ENCODE results near the gene RASSF4. TPM values are rescaled to one million over a fixed set of nuclear protein-coding genes. Genes with fewer than 3 reads are reported as not detected.

RASSF4 gene
- total RNA-seq, 1 experiment from 2014 or later = 2.8 TPM

GRCh38 chr10:44972874-44973306, 13.3 kb downstream of the RASSF4 start:
- intact Hi-C loops (cut with micrococcal nuclease) = no loop called here
- Histone ChIP-seq H3K4me3 (replicated peaks in 1 of 2; ENCODE audit: low read depth in 1 of 2, low read length in 2 of 2) (no peak overlapping the region), H3K4me2 (ENCODE audit: low read length) (no peak overlapping the region), H4K20me1 (ENCODE audit: insufficient read depth) (no peaks in the 10 kb centered on the region), H3K9me2 (ENCODE audit: insufficient read depth) (no peaks in the 10 kb centered on the region), H3K79me2 (ENCODE audit: insufficient read depth, low read length) (no peaks in the 10 kb centered on the region), H2AFZ (ENCODE audit: low read depth, low read length, poor library complexity, severe bottlenecking) (no peak overlapping the region), H3K9me3 (ENCODE audit: control insufficient read depth in 1 of 2, insufficient read depth in 1 of 2, low read depth in 1 of 2, low read length in 2 of 2) (no peaks in the 10 kb centered on the region), H3K9ac (ENCODE audit: low read length) (no peak overlapping the region), H3K4me1 (ENCODE audit: control insufficient read depth in 1 of 2, insufficient read depth in 2 of 2, low read length in 2 of 2) (peaks cover 17 to 26% of the 10 kb centered on the region in 2 experiments), H3K27me3 (ENCODE audit: insufficient read depth, low read length) (no peaks in the 10 kb centered on the region), H3K27ac (ENCODE audit: low read depth, low read length) (no peak overlapping the region), H3K36me3 (ENCODE audit: control insufficient read depth in 1 of 2, insufficient read depth in 2 of 2, low read length in 2 of 2) (no peaks in the 10 kb centered on the region)
- TF ChIP-seq ZNF274 (IDR thresholded peaks at IDR 0.05; ENCODE audit: low read depth, low read length) = no peak
- no peak for TF ChIP-seq EZH2 (IDR thresholded peaks at IDR 0.05)
- TF ChIP-seq POLR2A (IDR thresholded peaks at IDR 0.05; ENCODE audit: borderline replicate concordance, extremely low read depth, insufficient read depth, insufficient read length) = no peak
- no peak for TF ChIP-seq YY1 (IDR thresholded peaks at IDR 0.05; ENCODE audit: extremely low read depth, insufficient replicate concordance, low read depth, low read length)
- no peak for TF ChIP-seq POLR2AphosphoS5 (IDR thresholded peaks at IDR 0.05; ENCODE audit: low read depth, low read length)
- no peak for TF ChIP-seq CEBPB (IDR thresholded peaks at IDR 0.05; ENCODE audit: low read depth)
- TF ChIP-seq SRF (IDR thresholded peaks at IDR 0.05; ENCODE audit: low read depth) = no peak
- TF ChIP-seq ZFX (IDR thresholded peaks at IDR 0.05) = no peak
- no peak for TF ChIP-seq SP1 (IDR thresholded peaks at IDR 0.05; ENCODE audit: low read depth)
- CTCF ChIA-PET = no interaction called here
- DNase-seq (ENCODE audit: low read depth, low spot score) (no peak), ATAC-seq (no peak)
- RAD21 ChIA-PET (ENCODE audit: low non-redundant PET in 1 of 2, low total read pairs in 2 of 2, uncharacterized antibody in 2 of 2, unreplicated experiment in 2 of 2) = no interaction called here
- POLR2A ChIA-PET = no interaction called here
- no TSS peak for BruUV-seq (replicated peaks)

DNA sequence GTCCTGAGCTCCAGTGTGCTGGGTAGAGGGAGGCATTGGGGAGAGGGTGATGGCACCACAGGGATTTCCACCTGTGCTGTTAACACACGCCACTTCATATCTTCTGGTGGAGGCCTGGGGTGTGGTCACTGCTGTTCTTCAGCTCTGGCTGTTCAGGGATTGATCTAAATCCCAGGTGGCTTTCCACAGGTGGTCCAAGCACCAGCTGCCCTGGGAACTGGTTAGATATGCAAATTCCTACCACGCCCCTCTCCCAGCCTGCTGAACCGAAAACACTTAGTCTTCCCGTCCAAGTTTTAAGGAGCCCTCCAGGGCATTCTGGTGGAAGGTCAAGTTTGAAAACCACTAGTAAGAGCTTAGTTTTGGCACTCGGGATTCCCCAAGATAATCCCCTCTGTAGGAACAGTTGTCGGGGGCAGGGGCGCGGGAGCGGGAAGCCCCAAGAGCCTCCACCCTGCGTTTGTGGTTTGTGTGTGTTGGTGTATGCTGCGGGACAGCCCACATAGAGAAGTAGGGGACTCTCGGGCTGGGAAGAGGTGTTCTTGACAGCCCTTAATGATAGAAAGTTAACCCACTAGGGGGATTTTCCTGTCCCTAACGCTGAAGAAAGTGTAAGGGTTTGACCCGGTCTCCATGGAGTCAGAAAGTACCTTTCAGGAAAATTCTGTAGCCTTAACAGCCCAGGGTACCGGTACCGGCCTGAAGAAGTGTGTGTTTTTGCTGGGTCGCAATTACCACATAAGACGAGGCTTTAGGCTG, 13.9 kb downstream of the RASSF4 start:
- H3K9me2 ChIP-seq (ENCODE audit: insufficient read depth) = no peaks in the 10 kb centered on the region
- H3K79me2 ChIP-seq (ENCODE audit: insufficient read depth, low read length) = no peaks in the 10 kb centered on the region
- ChIA-PET POLR2A (no interaction called here), CTCF (interaction anchor here (1.0 kb wide), 1 partner anchor 41 kb away, joined by 3 read pairs; no protein-coding TSS in a partner anchor), RAD21 (ENCODE audit: low non-redundant PET in 1 of 2, low total read pairs in 2 of 2, uncharacterized antibody in 2 of 2, unreplicated experiment in 2 of 2) (no interaction called here)
- TF ChIP-seq POLR2AphosphoS5 (IDR thresholded peaks at IDR 0.05; ENCODE audit: low read depth, low read length) (no peak), ATF3 (IDR thresholded peaks at IDR 0.05) (no peak), SP1 (IDR thresholded peaks at IDR 0.05; ENCODE audit: low read depth) (no peak)
- TF ChIP-seq, protein P1, sequence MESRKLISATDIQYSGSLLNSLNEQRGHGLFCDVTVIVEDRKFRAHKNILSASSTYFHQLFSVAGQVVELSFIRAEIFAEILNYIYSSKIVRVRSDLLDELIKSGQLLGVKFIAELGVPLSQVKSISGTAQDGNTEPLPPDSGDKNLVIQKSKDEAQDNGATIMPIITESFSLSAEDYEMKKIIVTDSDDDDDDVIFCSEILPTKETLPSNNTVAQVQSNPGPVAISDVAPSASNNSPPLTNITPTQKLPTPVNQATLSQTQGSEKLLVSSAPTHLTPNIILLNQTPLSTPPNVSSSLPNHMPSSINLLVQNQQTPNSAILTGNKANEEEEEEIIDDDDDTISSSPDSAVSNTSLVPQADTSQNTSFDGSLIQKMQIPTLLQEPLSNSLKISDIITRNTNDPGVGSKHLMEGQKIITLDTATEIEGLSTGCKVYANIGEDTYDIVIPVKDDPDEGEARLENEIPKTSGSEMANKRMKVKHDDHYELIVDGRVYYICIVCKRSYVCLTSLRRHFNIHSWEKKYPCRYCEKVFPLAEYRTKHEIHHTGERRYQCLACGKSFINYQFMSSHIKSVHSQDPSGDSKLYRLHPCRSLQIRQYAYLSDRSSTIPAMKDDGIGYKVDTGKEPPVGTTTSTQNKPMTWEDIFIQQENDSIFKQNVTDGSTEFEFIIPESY (IDR thresholded peaks at IDR 0.05; ENCODE audit: extremely low read depth, insufficient replicate concordance, low read length) = no peak
- intact Hi-C loops (cut with micrococcal nuclease) = no loop called here
- no peaks in the 10 kb centered on the region for H4K20me1 ChIP-seq (ENCODE audit: insufficient read depth)
- no peak overlapping the region for H3K4me2 ChIP-seq (ENCODE audit: low read length)
- H2AFZ ChIP-seq (ENCODE audit: low read depth, low read length, poor library complexity, severe bottlenecking) = no peak overlapping the region
- no TSS peak for BruUV-seq (replicated peaks)
- H3K9me3 ChIP-seq (ENCODE audit: control insufficient read depth in 1 of 2, insufficient read depth in 1 of 2, low read depth in 1 of 2, low read length in 2 of 2) = no peaks in the 10 kb centered on the region
- no peak overlapping the region for H3K9ac ChIP-seq (ENCODE audit: low read length)
- H3K4me1 ChIP-seq (ENCODE audit: control insufficient read depth in 1 of 2, insufficient read depth in 2 of 2, low read length in 2 of 2) = peaks cover 23 to 32% of the 10 kb centered on the region in 2 experiments
- no peak for ATAC-seq
- no peak overlapping the region for H3K4me3 ChIP-seq (replicated peaks in 1 of 2; ENCODE audit: low read depth in 1 of 2, low read length in 2 of 2)
- no peaks in the 10 kb centered on the region for H3K36me3 ChIP-seq (ENCODE audit: control insufficient read depth in 1 of 2, insufficient read depth in 2 of 2, low read length in 2 of 2)
- H3K27me3 ChIP-seq (ENCODE audit: insufficient read depth, low read length) = no peaks in the 10 kb centered on the region
- H3K27ac ChIP-seq (ENCODE audit: low read depth, low read length) = no peak overlapping the region
- no peak for DNase-seq (ENCODE audit: low read depth, low spot score)
